Tibial nerve (tissue), 4 donors: ENCODE measurements around the gene ADGRF5. TPM values are rescaled to one million over a fixed set of nuclear protein-coding genes. Genes with fewer than 3 reads are reported as not detected.

Experiments used
- DNase-seq, 2 donors: peaks; one replicate each; pipeline ENCODE4 v3.0.0-alpha.2; 2019; ENCODE audit warnings: low spot score in 2 of 2
- H3K27ac ChIP-seq, 4 donors: fragments of 200-600 bp; sonication (generic) in 3 of 4; one replicate each; pipeline ENCODE4 v1.5.1; 2017 to 2019; ENCODE audit warnings: mild to moderate bottlenecking in 1 of 4
- H3K27me3 ChIP-seq, 2 donors: fragments of 200-600 bp; sonication (generic) in 1 of 2; one replicate each; pipeline versions ENCODE4 v1.5.1 to v1.6.0; 2017 to 2019
- H3K36me3 ChIP-seq, 3 donors: fragments of 200-600 bp; sonication (generic); one replicate each; pipeline ENCODE4 v1.5.1; 2018 to 2019
- H3K4me1 ChIP-seq, 4 donors: fragments of 200-600 bp; sonication (generic) in 3 of 4; one replicate each; pipeline ENCODE4 v1.5.1; 2017 to 2019
- H3K4me3 ChIP-seq, 4 donors: fragments of 200-600 bp; sonication (generic) in 3 of 4; one replicate each; pipeline ENCODE4 v1.5.1; 2017 to 2019; ENCODE audit warnings: mild to moderate bottlenecking in 1 of 4, moderate library complexity in 1 of 4
- H3K9me3 ChIP-seq, 4 donors: fragments of 200-600 bp; sonication (generic) in 3 of 4; one replicate each; pipeline ENCODE4 v1.5.1; 2017 to 2019
- EP300 ChIP-seq, 2 donors: sonication (generic); formaldehyde crosslinking; IDR thresholded peaks; one replicate each; pipeline ENCODE4 v1.6.1; 2017; ENCODE audit warnings: antibody characterized with exemption in 2 of 2, mild to moderate bottlenecking in 1 of 2
- POLR2A ChIP-seq, 2 donors: fragments of 450-650 bp; IDR thresholded peaks; one replicate each; pipeline ENCODE4 v1.6.1; 2017; ENCODE audit warnings: antibody characterized with exemption in 2 of 2, mild to moderate bottlenecking in 2 of 2, moderate library complexity in 2 of 2
- WGBS, 2 donors: methylation state at CpG; one replicate each; pipeline ENCODE4 v1.1.5; 2018; 5-methylcytosine and 5-hydroxymethylcytosine counted together
- total RNA-seq, 4 donors: library from RNA; depleted of rRNA; stranded (reverse); fragments of >200 nt; gene quantifications; one replicate each; pipeline ENCODE4 v1.1.0, GENCODE V29; 2016
- TF ChIP-seq, protein P1 (sequence below), 5 experiments: fragments of 200-600 bp in 3 of 5; fragments of 450-650 bp in 2 of 5; sonication (generic) in 3 of 5; IDR thresholded peaks; one replicate each; pipeline ENCODE4 v1.5.1; 2016 to 2019; ENCODE audit warnings: antibody characterized with exemption in 5 of 5, mild to moderate bottlenecking in 3 of 5, moderate library complexity in 2 of 5

The ADGRF5 gene
- total RNA-seq, 4 donors from 2014 or later, result 17.4 to 32.4 (median 19.4) TPM

- no peak overlapping the region for H3K27ac ChIP-seq
- DNase-seq, result no peak
- peaks cover 0 to 5% (median 0%) of the 10 kb centered on the region in 4 donors for H3K4me1 ChIP-seq
- WGBS, 2 donors, result 29 to 43% methylated on average over 1 of the region's 1 CpG
- TF ChIP-seq, protein P1, sequence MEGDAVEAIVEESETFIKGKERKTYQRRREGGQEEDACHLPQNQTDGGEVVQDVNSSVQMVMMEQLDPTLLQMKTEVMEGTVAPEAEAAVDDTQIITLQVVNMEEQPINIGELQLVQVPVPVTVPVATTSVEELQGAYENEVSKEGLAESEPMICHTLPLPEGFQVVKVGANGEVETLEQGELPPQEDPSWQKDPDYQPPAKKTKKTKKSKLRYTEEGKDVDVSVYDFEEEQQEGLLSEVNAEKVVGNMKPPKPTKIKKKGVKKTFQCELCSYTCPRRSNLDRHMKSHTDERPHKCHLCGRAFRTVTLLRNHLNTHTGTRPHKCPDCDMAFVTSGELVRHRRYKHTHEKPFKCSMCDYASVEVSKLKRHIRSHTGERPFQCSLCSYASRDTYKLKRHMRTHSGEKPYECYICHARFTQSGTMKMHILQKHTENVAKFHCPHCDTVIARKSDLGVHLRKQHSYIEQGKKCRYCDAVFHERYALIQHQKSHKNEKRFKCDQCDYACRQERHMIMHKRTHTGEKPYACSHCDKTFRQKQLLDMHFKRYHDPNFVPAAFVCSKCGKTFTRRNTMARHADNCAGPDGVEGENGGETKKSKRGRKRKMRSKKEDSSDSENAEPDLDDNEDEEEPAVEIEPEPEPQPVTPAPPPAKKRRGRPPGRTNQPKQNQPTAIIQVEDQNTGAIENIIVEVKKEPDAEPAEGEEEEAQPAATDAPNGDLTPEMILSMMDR (IDR thresholded peaks at IDR 0.05), result no peak
- TF ChIP-seq EP300 (IDR thresholded peaks at IDR 0.05) (no peak), POLR2A (IDR thresholded peaks at IDR 0.05) (no peak)
- H3K36me3 ChIP-seq, result no peaks in the 10 kb centered on the region
- no peak overlapping the region for H3K4me3 ChIP-seq
- H3K9me3 ChIP-seq, result no peaks in the 10 kb centered on the region
- no peaks in the 10 kb centered on the region for H3K27me3 ChIP-seq
These were observed 18.9 kb upstream of the ADGRF5 start for GRCh38 chr6:46940433-46941226.

DNA sequence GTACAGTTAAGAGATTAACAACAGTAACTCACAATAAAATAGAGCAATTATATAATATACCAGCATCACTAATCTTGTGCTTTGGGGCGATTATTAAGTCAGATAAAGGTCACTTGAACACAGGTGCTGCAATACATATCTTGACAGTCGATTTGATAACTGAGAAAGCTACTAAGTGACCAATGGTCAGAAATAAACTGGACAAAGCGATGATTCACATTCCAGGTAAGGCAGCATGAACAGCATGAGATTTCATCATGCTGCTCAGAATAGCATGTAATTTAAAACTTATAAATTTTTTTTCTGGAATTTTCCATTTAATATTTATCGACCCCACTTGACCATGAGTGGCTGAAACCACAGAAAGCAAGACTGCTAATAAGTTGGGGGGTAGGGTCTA lies 15.9 kb upstream of the ADGRF5 start:
- Histone ChIP-seq H3K27me3 (no peaks in the 10 kb centered on the region), H3K4me3 (no peak overlapping the region), H3K27ac (no peak overlapping the region), H3K9me3 (no peaks in the 10 kb centered on the region), H3K36me3 (no peaks in the 10 kb centered on the region), H3K4me1 (peaks cover 0 to 17% (median 0%) of the 10 kb centered on the region in 4 donors)
- TF ChIP-seq, protein P1 (IDR thresholded peaks at IDR 0.05), result no peak
- no peak for TF ChIP-seq POLR2A (IDR thresholded peaks at IDR 0.05)
- no peak for TF ChIP-seq EP300 (IDR thresholded peaks at IDR 0.05)
- 92 to 93% methylated on average over 4 of the region's 4 CpGs for WGBS, 2 donors
- DNase-seq, result no peak

- H3K9me3 ChIP-seq, result no peaks in the 10 kb centered on the region
- H3K4me1 ChIP-seq, result peaks cover 0 to 17% (median 0%) of the 10 kb centered on the region in 4 donors
- 45 to 46% methylated on average over 6 of the region's 6 CpGs for WGBS, 2 donors
- H3K4me3 ChIP-seq, result no peak overlapping the region
- TF ChIP-seq POLR2A (IDR thresholded peaks at IDR 0.05) (no peak), EP300 (IDR thresholded peaks at IDR 0.05) (peak in 1 of 2 donors; percentile 67)
- peak overlapping the region in 1 of 4 donors; percentile 30 for H3K27ac ChIP-seq
- H3K36me3 ChIP-seq, result no peaks in the 10 kb centered on the region
- no peak for DNase-seq
- no peaks in the 10 kb centered on the region for H3K27me3 ChIP-seq
These were observed 13.9 kb upstream of the ADGRF5 start for GRCh38 chr6:46935687-46936086.

GRCh38 chr6:46933751-46934150 lies 12.0 kb upstream of the ADGRF5 start:
- Histone ChIP-seq H3K9me3 (no peaks in the 10 kb centered on the region), H3K27me3 (no peaks in the 10 kb centered on the region), H3K36me3 (no peaks in the 10 kb centered on the region), H3K4me3 (no peak overlapping the region), H3K4me1 (peaks cover 0 to 17% (median 0%) of the 10 kb centered on the region in 4 donors), H3K27ac (peak overlapping the region in 1 of 4 donors; percentile 22)
- TF ChIP-seq EP300 (IDR thresholded peaks at IDR 0.05), result no peak
- TF ChIP-seq, protein P1 (IDR thresholded peaks at IDR 0.05), result no peak
- no peak for TF ChIP-seq POLR2A (IDR thresholded peaks at IDR 0.05)
- DNase-seq, result no peak
- WGBS, 2 donors, result 55 to 61% methylated on average over 5 of the region's 5 CpGs

DNA sequence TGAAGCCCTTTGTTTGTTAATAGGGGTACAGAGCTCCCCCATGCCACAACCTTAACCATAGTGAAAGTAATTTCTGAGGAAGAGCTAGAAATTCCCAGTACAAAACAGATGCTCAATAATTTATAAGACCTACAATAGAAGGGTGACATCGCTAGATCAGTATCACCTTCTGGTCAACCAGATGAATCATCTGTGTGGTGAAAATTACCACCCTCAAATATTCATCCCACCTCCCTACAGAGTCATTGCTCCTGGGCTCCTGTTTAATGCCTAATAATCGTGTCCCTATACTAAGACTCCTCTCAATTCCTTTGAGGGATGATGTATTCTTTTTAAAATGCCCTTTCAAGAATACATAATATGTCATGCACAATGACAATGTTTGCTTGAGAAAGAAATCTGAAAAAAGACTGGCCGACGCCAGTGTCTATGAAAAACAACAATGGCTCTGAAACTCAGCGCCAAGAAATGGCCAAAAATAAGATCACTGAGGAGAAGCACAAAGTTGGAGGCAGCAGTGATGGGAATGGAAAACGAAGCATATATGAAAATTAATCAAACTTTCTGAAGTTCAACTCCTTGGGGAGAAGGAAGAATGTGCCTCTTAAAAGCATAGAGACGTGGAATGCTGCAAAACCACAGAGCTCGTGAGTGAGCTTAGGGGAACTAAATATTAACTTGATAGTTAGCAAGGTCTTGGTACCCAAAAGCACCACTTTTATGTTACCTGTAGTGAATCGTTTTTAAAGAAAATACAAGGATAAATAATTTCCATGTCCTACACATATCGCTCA lies 11.0 kb upstream of the ADGRF5 start:
- H3K27me3 ChIP-seq, result no peaks in the 10 kb centered on the region
- H3K9me3 ChIP-seq, result no peaks in the 10 kb centered on the region
- no peaks in the 10 kb centered on the region for H3K36me3 ChIP-seq
- peak overlapping the region in 1 of 4 donors; percentile 22 for H3K27ac ChIP-seq
- no peak for DNase-seq
- TF ChIP-seq POLR2A (IDR thresholded peaks at IDR 0.05), result no peak
- no peak for TF ChIP-seq EP300 (IDR thresholded peaks at IDR 0.05)
- TF ChIP-seq, protein P1 (IDR thresholded peaks at IDR 0.05), result no peak
- no peak overlapping the region for H3K4me3 ChIP-seq
- H3K4me1 ChIP-seq, result peaks cover 0 to 17% (median 0%) of the 10 kb centered on the region in 4 donors
- 55 to 62% methylated on average over 10 of the region's 10 CpGs for WGBS, 2 donors
